ENCODE measurements around the gene VIT.
"Not testable (repeated sequence)": the region's sequence is repeated elsewhere in the genome, so short reads cannot be mapped to it uniquely, and the experiment has no call there.

Gene VIT

DNA sequence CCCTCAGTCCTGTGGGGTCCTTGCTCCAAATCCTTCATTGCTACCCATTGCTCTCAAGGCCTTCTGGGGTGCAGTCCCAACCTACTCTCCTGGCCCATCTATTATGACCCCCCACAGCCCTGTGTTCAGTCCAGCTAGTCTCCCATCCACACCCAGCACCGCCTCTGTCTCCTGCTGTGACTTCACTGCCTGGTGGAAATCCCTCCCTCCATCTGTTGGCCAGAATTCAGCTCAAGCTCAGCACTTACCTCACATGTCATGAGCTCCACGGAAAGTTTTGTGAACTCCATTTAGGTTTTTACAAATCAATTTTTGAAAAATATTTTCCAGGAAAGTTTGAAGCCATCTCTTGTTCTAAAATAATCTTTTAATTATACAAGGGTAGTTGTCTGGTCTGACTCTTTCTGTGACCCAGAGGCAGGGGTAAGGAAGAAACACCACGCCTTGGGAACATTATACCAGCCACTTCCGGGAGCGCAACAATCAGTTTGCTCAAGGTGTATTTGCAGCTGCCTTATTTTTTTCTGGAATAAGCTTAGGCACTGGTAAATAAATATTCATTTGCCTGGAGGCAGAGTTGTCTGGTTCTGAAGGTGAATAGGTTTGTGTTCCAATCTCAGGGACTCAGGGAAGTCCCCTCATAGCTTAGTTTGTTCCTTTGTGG is 110.8 kb downstream of the VIT start:
- DNase-seq (ENCODE audit: low read depth): no peak

GRCh38 chr2:36808386-36809068 is 112.0 kb downstream of the VIT start:
- DNase-seq (ENCODE audit: low read depth): no peak

DNA sequence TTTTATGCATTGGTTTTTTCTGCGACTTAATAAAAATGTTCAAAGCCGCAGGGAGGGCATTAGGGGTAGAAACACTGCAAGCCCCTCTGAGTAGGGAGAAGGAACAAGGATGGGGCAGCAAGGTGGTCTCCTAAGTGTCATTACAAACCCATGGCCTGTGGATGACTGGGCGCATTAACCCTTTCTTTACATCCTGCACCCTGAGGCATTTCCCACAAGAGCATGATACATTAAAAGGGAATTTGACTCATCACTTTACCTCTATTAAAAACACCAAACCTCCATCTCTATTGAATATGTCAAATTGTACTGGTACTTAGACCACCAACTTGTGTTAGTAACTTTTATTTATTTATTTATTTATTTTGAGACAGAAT is 112.5 kb downstream of the VIT start:
- DNase-seq (ENCODE audit: low read depth): no peak

- no peak for DNase-seq (ENCODE audit: low read depth)
Measured at GRCh38 chr2:36811071-36811470, 114.6 kb downstream of the VIT start.

DNA sequence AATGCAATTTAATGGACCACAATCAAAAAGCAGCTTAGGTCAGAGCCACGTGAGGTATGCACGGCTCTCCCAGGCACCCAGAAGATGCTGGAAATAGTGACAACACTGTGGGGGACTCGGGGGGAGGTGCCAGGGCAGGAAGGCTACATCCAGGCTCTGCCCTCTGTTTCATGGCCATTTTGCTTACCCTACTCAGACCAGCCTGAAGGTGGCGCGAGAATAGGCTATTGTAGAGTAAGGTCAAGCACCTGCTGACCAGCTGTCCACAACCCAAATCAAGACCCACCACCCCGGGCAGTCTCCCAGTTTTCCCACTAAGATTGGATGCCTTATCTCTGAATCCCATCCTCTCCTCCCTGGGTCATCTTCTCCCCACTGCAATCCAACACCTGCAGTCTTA is 115.7 kb downstream of the VIT start:
- DNase-seq (ENCODE audit: low read depth): no peak

DNA sequence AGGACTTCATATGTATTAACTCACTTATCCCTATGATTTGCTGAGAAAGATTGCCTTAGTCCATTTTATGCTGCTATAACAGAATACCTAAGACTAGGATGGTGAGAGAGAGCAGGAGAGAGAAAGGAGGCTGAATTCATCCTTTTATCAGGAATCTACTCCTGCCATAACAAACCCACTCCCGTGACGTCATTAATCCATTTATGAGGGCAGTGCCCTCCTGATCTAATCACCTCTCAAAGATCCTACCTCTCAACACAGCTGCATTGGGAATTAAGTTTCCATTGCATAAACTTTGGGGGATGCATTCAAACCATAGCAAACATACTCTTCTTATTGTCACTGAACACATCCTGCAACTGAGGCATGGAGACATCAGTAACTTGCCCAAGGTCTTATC is 122.0 kb downstream of the VIT start:
- no peak for DNase-seq (ENCODE audit: low read depth)

GRCh38 chr2:36819095-36819711 is 122.7 kb downstream of the VIT start:
- no peak for DNase-seq (ENCODE audit: low read depth)

DNA sequence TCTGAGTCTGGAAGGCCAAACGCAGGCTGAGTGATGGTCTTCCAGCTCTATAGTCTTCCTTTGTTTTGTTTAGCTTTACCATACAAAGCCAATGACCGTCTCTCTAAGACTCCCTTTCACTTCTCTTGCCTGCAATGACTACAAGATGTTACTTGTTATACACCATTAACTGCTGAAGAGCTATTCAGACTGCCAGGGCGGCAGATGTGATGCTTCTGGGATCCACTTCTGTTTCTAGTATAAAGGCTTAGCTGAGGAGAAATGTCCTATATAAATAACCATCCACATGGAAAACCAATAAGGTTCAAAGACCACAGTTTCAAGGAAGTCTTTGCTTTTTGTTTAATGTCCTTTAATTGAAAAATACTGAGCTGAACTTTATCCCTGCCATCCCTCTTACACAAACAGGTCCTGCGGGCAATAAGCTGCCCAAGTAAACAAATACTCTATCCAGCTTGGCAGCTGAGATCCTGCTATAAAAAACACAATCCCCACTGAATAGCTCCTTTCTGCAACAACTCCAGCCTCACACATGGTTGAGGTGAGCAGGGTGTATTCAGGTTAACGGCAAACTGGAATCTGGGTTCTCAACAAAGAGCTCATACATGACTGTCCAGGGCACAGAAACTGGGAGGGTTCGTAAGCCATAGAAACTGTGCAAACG is 124.6 kb downstream of the VIT start:
- no peak for DNase-seq (ENCODE audit: low read depth)

- DNase-seq (ENCODE audit: low read depth): no peak
Measured at GRCh38 chr2:36823862-36824261, 127.4 kb downstream of the VIT start.

GRCh38 chr2:36824273-36824672 is 127.8 kb downstream of the VIT start:
- no peak for DNase-seq (ENCODE audit: low read depth)

DNA sequence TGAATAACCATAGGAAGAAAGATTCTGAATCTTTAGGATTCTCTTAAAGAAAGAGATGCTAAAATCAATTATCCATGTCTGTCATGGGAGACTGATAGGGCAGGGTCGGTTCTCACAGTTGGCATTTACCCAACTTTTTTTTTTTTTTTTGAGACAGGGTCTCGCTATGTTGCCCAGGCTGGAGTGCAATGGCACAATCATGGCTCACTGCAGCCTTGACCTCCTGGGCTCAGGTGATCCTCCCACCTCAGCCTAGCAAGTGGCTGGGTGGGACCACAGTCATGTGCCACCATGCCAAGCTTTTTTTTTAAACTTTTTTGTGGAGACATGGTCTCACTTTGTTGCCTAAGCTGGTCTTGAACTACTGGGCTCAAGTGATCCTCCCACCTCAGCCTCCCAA is 128.2 kb downstream of the VIT start:
- DNase-seq (ENCODE audit: low read depth): not testable (repeated sequence)

GRCh38 chr2:36831185-36831584 is 134.7 kb downstream of the VIT start:
- DNase-seq (ENCODE audit: low read depth): no peak

DNA sequence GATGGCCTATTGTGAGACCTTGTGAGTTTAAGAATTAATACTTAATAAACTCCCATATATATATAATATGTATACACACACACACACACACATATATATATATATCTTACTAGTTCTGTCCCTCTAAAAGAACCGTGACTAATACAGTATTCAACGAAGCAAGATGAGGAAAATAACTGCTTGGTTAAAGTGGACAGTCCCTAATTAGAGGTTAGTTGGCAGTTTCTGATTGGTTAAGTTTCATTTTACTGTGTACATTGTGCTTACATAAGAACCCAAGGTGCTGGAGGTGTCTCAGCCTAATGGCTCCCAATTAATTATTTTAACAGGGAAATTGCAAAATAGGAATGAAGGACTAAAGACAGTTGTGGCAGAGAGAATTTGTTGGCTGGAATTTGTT is 137.7 kb downstream of the VIT start:
- DNase-seq (ENCODE audit: low read depth): no peak

DNA sequence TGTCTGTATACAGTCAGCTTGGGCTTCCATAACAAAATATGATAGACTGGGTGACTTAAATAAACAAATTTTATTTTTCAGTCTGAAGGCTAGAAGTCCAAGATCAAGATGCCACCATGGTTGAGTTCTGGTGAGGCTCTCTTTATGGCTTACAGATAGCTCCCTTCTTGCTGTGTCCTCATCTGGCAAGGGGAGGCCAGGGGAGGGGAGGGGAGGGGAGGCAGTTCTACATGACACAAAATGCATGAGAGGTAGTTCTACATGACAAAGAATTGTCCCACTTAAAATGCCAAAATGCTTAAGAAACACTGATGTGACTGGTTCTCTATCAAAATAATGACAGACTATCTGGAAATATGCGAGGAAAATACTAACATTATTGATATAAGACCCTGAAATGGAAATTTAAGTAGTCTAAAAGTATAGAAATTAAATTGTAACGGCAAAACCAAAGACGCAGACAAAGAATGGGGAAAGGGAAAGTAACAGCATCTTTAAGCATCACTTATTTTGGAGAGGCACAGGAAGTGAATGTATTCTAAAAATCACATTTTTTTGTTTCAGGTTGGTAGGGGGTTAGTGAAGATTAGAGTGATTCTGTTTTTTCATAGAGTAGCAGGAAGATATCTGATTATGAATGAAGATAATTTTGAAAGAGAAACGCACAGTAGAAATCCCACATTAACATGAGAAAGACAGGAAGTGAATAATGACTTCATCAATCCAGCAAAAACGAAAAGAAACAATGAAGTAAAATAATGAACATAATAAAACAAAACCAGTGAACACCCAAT is 138.4 kb downstream of the VIT start:
- DNase-seq (ENCODE audit: low read depth): no peak

GRCh38 chr2:36839976-36840617 is 143.6 kb downstream of the VIT start:
- no peak for DNase-seq (ENCODE audit: low read depth)

GRCh38 chr2:36843838-36844237 is 147.3 kb downstream of the VIT start:
- DNase-seq (ENCODE audit: low read depth): no peak

DNA sequence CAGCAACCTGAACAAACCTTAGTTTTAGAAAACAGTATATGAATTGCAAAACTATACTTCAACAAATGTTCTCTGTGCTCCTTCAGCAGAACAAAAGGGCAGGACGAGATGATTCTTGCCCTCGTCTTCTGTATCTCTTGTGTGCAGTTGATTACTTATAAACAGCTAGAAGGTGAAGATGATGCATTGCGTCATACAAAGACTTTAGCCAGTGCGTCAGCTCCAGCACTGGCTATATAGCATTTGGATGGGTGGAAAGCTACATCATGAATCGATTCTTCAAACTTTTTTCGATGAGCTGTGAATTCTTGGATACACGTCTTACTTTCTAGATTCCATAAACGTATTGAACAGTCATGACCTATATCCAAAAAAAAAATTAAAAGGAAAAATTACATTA is 152.8 kb downstream of the VIT start:
- no peak for DNase-seq (ENCODE audit: low read depth)

- DNase-seq (ENCODE audit: low read depth): no peak
Measured at GRCh38 chr2:36854241-36854640, 157.7 kb downstream of the VIT start.

DNA sequence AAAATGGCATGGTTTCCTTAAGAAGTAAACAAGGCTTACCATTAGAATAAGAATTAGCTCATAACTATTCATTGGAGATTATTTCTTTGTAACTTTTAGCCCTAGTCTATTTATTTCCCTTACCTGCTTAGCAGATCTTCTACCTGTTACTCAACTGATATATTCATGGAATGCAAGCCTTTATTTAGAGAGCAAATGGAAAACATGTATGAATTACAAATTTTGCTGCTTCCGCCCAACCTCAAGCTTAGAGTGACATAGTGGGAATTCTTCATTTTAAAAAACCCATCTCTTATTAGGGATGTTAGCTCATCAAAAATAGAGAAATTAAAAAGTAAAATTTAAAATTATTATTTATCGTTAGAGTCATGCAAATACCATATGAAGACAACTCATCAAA is 158.9 kb downstream of the VIT start:
- no peak for DNase-seq (ENCODE audit: low read depth)

DNA sequence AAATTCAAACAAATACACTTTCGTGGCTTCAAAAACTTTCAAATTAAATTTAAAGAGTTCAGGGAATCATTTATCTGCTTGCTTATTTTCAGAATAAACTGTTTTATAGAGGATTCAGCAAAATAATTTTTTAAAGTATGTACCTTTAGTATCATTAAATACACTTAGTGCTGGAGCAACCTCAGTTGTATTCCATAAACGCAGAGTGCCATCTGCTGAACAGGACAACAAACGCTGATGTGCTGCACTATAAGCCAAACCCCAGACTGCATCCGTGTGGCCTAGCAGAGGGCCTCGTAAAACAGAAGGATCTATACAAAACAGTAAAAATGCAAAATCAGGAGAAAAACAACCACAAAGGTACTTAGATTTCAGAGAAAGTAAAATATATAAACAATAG is 161.2 kb downstream of the VIT start:
- no peak for DNase-seq (ENCODE audit: low read depth)

DNA sequence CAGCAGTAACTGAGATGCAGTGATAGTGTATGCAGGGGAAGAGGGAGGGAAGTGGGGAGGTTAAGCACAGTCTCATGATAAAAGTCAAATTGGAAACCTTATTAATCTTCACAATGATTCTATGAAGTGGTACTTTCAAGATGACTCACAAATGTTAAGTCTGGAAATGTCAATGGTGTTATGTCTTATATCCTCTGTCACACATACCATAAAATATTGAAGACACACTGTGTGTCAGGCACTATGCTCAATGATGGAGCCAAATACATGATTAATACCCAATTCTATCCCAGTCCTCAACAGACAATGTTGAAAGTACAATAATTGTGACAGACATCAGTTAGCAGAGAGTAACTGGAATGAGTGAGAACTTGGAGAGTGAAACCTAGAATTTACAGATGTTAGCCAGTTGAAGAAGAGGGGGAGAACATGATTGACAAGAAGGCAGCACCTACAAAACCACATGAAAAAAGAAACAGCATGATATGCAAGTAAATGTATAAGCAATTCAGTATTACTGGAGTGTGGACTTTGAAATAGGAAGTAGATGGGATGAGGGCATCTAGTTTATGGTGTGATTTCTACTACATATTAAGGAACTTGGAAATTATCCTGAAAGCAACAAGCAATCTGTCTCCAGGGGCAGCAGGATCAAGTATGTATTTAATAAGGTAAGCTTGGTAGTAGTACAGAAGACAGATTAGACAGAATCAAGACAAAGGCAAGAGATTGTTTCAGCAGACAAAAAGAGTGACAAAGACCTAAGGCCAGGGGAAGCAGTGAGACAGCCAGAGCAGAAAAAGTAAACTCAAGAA is 162.3 kb downstream of the VIT start:
- no peak for DNase-seq (ENCODE audit: low read depth)

Data from CMK (cell line).